NCI-H128 (cell line): ENCODE data around the gene GPATCH8.

Source experiments
- DNase-seq: peaks from one replicate; lab custom pipeline; 2025; ENCODE audit not compliant: unreplicated experiment; lab: John Stamatoyannopoulos, UW

The GPATCH8 gene

DNA sequence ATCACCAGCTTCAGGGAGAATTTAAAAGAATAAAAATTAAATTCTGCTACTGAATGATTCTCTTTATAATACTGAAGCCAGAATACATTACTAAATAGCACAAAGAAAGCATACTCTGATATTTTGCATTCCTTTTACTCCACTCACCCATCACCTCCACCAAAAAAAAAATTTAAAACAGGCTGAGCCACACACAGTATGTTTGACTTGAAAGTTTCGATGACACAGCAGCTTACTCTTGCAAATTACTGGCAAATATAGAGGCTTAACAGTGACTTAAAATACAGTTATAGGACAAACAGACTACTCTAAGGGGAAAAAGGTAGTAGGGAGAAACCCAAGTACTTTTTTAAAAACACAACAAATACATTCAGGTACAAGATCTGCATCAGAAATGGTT lies 39.2 kb downstream of the GPATCH8 start:
- no peak for DNase-seq

GRCh38 chr17:44451832-44452231 lies 51.4 kb downstream of the GPATCH8 start:
- DNase-seq = no peak

DNA sequence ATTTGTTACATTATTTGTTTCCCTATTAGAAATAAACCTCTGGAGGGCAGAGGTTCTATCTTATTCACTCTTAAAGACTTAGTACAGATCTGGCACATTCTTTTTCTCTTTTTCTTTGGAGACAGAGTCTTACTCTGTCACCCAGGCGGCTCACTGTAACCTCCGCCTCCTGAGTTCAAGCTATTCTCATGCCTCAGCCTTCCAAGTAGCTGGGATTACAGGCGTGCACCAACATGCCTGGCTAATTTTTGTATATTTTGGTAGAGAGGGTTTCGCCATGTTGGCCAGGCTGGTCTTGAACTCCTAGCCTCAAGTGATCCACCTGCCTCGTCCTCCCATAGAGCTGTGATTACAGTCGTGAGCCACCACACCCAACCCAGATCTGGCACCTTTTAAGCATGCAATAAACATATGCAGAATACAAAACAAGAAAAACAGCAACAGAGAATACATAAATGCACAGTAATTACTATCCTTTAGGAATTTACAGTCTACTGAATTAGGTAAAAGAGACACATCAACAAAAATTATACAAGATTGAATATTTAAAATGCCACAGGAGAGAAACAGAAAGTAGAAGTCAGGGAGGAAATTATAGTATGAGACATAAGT lies 52.1 kb downstream of the GPATCH8 start:
- DNase-seq = no peak

DNA sequence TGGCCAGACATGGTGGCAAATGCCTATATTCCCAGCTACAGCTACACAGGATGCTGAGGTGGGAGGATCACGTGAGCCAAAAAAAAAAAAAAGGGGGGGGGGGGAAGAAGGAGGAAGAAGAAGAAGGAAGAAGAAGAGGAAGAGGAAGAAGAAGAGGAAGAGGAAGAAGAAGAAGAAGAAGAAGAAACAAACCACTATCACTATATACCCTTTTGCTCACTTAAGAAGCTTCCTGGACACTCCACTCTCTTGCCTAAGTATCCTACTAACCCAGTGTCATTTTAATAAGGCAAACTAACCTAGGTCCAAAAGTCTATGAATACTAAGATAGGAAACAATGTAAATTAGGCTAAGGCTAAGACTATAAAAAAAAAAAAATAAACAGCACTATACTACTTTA lies 54.8 kb downstream of the GPATCH8 start:
- DNase-seq = no peak

DNA sequence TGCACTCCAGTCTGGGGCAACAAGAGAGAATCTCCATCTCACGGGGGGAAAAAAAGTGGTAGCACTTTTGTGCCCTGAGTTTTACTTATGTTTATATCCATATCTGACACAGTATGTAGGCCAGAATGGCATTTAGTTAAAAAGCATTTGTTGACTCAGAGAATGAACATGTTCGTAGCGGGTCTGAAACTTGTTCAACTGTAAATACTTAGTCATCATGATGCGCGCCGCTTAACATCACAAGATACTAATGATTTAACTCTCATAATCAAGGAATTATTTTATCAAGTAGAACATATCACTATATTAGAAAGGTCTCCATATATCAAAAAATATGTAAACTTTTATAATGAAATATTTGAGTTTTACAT lies 58.5 kb downstream of the GPATCH8 start:
- no peak for DNase-seq

GRCh38 chr17:44442806-44443205 lies 60.4 kb downstream of the GPATCH8 start:
- DNase-seq = no peak

DNA sequence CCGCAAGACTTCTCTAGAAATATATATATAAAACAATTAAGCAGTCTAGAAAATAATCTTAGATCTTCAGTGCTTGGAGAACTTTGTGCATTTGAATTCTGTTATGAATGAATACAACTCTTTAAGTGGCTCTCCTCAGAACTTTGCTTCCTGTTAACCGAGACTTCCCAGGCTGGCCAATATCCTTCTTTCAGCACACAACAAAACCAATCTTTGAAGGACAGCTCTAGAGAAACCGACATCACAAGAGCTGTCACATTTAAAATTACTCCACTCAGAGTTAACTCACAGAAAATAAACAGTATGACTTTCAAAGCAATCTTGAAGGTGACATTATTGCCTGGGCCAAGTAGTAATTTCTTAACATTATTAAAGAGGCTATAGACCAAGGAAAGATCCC lies 64.0 kb downstream of the GPATCH8 start:
- no peak for DNase-seq

DNA sequence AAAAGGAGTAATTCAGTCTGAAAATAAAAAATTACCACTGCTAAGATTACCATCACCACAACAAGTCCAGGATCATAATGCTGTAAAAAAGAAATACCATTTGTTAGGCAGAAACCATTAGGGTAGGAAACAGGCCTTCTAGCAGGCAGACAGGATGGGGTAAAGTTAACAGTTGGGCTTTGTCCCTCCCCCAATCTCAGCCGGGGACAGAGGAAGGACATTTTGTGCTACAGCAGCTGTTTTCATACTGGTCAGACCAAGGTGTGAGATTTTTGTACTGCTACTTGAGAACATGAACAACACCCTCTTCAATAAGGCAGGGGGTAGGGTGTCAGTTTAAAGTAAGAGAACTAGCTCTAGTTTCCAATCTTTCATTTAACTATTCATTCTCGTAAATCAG lies 64.6 kb downstream of the GPATCH8 start:
- no peak for DNase-seq

DNA sequence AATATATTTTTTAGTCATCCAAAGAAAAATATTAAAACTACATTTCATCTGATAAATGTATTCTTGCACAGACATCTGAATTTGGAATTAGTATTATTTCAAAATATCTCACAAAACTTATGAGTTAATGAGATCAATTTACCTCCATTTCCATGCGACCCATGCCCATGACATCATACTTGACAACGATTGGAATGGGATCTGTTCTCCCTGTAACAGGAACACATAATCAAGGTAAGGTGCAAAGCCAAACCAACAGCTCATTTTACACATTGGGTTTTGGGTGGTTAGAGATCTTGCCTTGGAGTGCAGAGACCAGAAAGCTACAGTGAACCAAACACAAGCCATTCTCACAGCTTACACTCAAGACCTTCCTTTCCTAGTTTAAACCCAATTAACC lies 66.9 kb downstream of the GPATCH8 start:
- no peak for DNase-seq

DNA sequence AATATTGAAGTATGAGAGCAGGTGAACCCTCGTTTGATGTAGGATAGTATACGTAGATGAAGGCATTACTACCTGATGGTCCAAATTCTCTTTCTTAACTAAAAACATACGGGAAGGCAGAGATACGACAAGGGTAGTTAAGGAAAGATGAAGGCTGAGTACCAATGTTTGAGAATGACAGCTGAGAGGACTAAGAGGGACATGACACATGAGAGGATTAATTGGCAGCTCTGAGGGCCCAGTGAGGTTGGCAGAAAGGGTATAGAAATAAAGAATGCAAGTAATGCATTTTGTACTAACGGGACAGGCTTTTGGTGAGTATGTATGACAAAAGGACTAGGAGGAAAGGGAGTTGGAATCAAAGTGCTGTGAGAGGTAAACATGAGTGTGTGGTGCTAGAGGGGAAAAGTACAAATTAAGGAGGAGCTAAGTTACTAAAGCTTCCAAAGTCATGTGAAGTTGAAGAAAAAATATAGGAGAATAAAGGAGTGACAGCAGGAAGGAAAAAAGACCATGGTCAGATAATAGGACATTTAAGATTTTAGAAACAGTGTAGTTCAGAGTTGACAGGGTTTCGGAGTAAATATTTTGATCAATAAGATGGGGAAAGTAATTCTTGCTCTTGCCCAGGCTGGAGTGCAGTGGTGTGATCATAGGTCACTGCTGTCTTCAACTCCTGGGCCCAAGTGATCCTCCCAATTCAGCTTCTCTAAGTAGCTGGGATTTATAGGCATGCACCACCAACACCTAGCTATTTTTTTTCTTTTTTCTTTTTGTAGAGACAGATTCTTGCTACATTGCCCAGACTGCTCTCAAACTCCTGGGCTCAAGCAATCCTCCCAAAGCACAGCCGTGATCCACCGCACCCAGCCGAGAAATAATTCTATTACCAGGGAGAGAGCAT lies 70.7 kb downstream of the GPATCH8 start:
- no peak for DNase-seq

- DNase-seq = no peak
Observed at GRCh38 chr17:44424828-44425461, 78.3 kb downstream of the GPATCH8 start.

DNA sequence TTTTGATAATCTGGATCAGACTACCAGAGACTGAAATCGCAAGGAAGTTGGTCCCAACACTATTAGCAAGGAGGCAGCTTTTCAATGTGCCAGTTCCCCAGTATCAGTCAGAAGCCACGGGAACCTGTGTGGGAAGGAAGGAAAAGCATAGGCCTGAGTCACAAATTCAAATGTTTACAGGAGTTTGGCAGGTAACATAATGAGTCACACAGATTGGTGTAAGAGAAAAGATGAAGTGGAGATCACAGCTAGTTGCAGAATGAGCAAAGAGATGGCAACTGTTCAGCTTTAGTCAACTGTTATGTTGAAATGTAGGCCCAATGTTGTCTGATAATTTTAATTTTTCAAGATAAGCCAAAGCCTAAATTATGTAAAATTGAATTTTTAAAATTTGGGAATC lies 85.7 kb downstream of the GPATCH8 start:
- no peak for DNase-seq

DNA sequence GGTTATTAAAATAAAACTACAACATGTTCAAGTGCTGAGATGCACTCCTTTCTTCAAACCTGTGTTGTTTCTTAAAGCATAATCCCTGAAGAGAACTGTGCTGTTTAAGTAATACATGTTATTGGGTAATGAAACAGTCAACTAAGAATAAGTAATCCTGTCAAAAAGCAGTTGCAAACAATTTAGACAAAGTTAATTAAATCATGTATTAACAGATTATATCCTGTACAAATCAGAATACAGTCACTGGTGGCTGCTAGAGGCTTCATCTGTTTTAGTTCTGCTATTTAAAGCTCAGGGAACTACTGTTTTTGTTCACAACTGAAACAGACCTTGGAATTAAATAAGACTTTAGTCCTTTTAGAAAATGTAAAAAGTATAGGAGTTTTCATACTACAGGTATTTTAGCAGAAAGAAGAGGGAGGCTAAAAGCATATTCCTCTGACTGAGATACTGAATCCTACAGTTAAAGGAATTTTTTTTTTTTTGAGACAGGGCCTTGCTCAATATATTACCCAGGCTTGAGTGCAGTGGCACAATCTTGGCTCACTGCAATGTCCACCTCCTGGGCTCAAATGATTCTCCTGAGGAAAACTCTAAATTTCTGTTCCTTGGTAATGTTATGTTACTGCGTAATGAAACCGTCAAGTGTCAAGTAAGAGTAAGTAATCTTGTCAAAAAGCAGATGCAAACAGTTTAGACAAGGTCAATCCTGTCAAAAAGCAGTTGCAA lies 86.5 kb downstream of the GPATCH8 start:
- no peak for DNase-seq

- DNase-seq = no peak
Observed at GRCh38 chr17:44414394-44415155, 88.6 kb downstream of the GPATCH8 start.

GRCh38 chr17:44409309-44410028 lies 93.7 kb downstream of the GPATCH8 start:
- DNase-seq = no peak

- no peak for DNase-seq
Observed at GRCh38 chr17:44408786-44409185, 94.4 kb downstream of the GPATCH8 start.

GRCh38 chr17:44402564-44403172 lies 100.5 kb downstream of the GPATCH8 start:
- no peak for DNase-seq

GRCh38 chr17:44400226-44400847 lies 102.9 kb downstream of the GPATCH8 start:
- no peak for DNase-seq
